CD4-positive, alpha-beta T cell treated with Interleukin-15 for 1 hour (primary cell): ENCODE measurements around the gene BSND.
A peak's percentile ranks its signal among the peaks of the same experiment; 100 is the strongest.

ENCODE experiments used
- DNase-seq: peaks from one replicate; pipeline ENCODE4 v3.0.0-alpha.2; 2020

Gene BSND

GRCh38 chr1:54994355-54994990 lies 4.3 kb upstream of the BSND start:
- no peak for DNase-seq

GRCh38 chr1:54995013-54995760 lies 3.5 kb upstream of the BSND start:
- no peak for DNase-seq

GRCh38 chr1:54995835-54996234 lies 2.9 kb upstream of the BSND start:
- DNase-seq = peak; percentile 40

- DNase-seq = peak; percentile 73
Observed at GRCh38 chr1:54996359-54996868, 2.3 kb upstream of the BSND start.

- no peak for DNase-seq
Observed at GRCh38 chr1:54996869-54997710, 1.6 kb upstream of the BSND start.

GRCh38 chr1:54997711-54997986 lies 1.1 kb upstream of the BSND start:
- no peak for DNase-seq

- DNase-seq = no peak
Observed at GRCh38 chr1:54998100-54998499, 633 bp upstream of the BSND start.

GRCh38 chr1:55000110-55001085 lies 1.7 kb downstream of the BSND start:
- no peak for DNase-seq

- no peak for DNase-seq
Observed at GRCh38 chr1:55001311-55001710, 2.6 kb downstream of the BSND start.

- no peak for DNase-seq
Observed at GRCh38 chr1:55002686-55003085, 4.0 kb downstream of the BSND start.

GRCh38 chr1:55005351-55006140 lies 6.8 kb downstream of the BSND start:
- no peak for DNase-seq

GRCh38 chr1:55006931-55007330 lies 8.2 kb downstream of the BSND start:
- DNase-seq = no peak

- DNase-seq = no peak
Observed at GRCh38 chr1:55007625-55008024, 8.9 kb downstream of the BSND start.

GRCh38 chr1:55010194-55010886 lies 11.6 kb downstream of the BSND start:
- DNase-seq = no peak

- DNase-seq = no peak
Observed at GRCh38 chr1:55010887-55011217, 12.1 kb downstream of the BSND start.

GRCh38 chr1:55012661-55013060 lies 13.9 kb downstream of the BSND start:
- no peak for DNase-seq

- DNase-seq = no peak
Observed at GRCh38 chr1:55015123-55015522, 16.4 kb downstream of the BSND start.

GRCh38 chr1:55015731-55016620 lies 17.2 kb downstream of the BSND start:
- DNase-seq = no peak

- DNase-seq = no peak
Observed at GRCh38 chr1:55018395-55018794, 19.7 kb downstream of the BSND start.

GRCh38 chr1:55021942-55022546 lies 23.3 kb downstream of the BSND start:
- peak; percentile 46 for DNase-seq
